GM21447 (cell line): Measurements from ENCODE around the gene NAPB.
"Not testable (repeated sequence)": the region's sequence is repeated elsewhere in the genome, so short reads cannot be mapped to it uniquely, and the experiment has no call there.

Source experiments
- ATAC-seq: cut with Tn5 transposase; IDR thresholded peaks from one replicate; pipeline ENCODE4 v1.9.1; 2021; ENCODE audit not compliant: unreplicated experiment

Gene NAPB

DNA sequence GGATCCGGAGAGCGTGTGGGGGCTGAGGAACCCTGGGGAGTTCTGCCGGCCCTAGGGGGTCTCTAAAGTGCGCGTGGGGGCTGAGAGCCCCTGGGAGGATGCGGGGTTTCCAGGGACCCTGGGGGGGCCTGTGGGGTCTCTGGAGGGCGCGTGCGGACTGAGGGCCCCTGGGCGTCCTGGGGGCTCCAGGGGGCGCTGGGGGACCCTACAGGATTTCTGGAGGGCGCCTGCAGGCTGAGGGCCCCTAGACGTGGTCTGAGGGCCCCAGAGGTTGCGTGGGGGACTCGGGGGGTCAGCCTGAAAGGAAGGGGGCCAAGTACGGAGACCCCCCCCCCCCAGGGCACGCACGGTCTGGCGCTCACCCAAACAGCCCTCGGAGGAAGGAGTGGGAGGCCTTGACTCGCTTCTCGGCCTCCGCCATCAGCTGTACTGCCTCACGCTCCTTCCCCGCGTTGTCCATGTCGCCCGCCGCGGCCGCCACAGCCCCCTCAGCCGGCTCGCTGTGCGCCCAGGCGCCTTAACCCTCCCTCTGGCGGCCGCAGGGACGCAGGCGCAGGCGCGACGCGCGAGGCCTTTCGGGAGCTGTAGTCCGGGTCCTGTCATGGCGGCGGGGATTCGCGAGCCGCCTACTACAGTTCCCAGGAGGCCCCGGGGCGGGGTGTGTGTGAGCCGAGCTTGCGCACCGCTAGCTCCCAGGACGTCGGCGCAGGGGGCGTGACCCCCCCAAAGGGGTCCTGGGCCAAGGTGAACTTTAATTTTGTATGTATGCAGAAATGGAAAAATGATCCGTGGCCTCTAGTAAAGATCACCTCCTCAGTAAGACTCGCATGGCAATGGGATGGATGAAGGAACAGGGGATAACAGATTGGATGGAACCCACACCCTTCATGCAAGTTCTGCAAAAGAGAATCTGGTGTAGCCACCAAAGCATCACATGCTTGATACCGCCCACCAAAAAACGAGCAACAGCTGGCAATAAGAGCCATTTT, at the start of gene NAPB:
Gene NAPB (minus strand): TSS at position 546 of the 989 bp plus-strand sequence. CDS start 86 bp downstream, at position 460.
- peak; percentile 94 for ATAC-seq

- not testable (repeated sequence) for ATAC-seq
Observed at GRCh38 chr20:23466961-23467360, 45.7 kb upstream of the NAPB start.

GRCh38 chr20:23461180-23461579, 39.9 kb upstream of the NAPB start:
- no peak for ATAC-seq

DNA sequence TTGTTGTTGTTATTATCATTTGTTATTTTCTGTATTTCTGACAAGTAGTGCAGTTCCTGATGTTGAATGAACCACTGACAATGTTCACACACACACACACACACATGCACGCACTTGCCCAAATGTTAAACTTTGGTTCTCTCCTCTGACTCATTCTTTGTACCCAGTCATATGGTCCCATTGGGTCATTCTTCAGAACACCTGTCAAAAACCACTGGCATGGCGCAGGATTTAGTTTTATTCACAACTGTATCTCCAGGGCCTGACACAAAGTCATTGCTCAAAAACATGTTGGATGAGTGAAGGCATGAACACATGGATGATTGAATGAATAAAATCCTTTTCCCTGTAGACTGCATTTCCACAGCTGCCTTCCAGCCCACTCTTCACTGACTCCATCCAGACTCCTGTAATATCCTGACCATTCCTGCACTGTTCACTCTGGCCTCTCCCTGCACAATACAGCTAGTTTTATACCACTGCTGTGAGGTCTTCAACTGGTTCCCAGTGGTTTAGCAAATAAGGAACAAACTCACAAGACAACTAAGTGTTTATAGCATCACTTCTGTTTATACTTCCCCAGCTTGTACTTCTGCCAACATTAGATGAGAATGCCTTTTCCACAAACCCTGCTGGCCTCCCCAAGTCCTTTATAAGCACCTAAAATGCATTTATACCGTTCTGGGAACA, 38.3 kb upstream of the NAPB start:
- ATAC-seq = no peak

DNA sequence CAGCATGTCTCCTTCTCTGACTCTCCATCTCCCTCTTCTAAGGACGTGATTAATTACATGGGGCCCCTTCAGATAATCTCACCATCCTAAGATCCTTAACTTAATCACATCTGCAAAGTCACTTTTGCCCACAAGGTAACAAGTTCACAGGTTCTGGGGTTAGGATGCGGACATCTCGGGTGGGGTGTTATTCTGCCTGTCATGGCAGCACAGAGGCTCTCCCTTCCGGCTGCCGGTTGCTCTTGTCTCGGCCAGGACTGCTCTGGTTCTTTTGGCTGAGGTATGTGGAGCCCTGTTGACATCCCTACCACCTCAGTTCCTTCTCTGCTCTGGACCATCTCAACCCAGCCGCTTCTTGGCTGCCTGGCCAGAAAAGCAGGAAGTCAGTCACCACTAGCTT, 35.6 kb upstream of the NAPB start:
- ATAC-seq = no peak

DNA sequence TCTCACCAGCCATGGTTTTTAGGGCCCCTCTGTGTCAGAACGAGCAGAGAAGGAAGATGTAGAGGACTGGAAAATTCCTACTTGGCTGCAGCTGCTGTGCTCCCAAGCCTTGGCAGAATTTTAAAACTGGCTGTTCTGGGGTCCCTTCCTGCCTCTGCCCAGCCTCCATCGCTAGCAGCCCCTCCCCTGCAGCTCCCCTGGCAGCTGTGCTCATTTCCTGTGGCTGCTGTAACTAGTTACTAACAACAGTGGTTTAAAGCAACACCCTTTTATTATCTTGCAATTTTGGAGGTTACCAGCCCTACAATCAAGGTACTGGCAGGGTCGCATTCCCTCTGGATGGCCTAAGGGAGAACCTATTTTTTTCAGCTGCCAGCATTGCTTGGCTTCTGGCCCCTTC, 35.1 kb upstream of the NAPB start:
- no peak for ATAC-seq

DNA sequence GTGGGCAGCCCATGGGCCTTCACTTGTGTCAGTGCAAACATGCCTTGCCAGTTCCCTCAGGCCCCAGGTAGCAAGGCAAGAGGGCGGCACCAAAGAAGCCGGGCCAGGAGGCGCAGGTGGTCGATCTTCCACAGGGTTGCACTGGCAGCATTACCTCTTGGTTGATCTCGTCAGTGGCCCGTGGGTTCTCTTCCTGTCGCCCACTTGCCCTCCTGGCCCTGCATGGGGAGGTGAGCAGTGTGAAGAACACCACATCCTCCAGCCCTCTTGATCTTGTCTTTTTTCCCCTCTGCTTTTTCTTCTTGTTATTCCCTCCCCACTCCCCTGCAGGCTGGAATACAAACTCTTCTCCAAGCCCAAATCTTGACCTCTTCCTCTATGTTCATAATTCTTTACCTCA, 34.4 kb upstream of the NAPB start:
- no peak for ATAC-seq

DNA sequence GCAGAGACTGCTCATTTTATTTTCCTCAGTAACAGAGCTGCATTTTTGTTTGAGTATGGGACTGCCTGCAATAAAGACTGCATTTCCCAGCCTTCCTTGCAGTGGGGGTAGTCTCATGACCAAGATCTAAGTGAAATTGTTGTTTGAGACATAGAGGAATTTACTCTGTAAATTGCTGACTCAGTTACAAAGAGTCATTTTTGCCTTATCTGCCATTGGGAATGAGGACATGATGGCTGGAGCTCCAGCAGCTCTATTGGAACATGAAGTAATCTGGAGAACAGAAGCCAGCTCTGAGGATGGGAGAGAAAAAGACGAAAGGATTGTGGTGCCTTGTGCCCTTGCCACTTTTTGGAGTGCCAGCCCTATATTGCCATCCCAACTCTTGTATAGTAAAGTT, 33.5 kb upstream of the NAPB start:
- ATAC-seq = no peak

DNA sequence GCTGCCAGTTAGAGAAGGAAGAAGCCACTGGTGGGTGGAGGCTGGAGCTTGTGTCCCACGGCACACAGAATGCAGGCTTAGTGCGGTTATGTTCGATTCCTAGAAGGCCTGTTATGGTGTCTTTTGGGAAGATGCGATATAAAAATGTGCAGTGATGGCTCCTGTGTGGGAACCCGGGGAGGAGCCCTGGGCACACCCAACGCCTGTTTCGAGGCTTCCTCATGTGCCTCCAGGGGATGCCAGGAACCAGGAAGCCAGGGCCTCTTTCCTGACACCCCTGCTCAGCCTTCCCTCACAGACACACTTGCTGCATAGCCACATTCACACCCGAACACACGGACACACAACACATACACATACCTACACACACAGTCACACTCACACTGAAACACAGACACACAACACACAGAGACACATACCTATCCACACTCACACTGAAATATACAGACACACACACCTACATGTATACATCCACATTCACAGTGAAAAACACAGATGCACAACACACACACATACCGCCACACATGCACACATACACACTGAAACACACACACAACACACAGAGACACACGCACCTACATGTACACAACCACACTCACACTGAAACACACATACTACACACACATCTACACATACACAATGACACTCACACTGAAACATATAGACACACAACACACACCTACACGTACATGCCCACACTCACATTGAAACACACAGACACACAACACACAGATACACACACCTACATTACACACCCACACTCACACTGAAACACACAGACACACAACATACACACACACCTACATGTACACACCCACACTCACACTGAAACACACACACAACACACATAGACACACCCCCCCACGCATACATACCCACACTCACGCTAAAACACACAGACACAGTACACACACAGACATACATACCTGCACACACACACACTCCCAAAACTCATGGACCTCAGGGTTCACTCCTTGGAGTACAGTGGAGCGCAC, 32.6 kb upstream of the NAPB start:
- ATAC-seq = no peak

GRCh38 chr20:23452776-23453175, 31.5 kb upstream of the NAPB start, which contains the start of gene CST11:
Gene CST11, minus strand, starts transcription at chr20:23452876. Its CDS starts 65 bp downstream, at chr20:23452811.
- ATAC-seq = no peak

GRCh38 chr20:23451956-23452487, 30.7 kb upstream of the NAPB start:
- ATAC-seq = no peak

DNA sequence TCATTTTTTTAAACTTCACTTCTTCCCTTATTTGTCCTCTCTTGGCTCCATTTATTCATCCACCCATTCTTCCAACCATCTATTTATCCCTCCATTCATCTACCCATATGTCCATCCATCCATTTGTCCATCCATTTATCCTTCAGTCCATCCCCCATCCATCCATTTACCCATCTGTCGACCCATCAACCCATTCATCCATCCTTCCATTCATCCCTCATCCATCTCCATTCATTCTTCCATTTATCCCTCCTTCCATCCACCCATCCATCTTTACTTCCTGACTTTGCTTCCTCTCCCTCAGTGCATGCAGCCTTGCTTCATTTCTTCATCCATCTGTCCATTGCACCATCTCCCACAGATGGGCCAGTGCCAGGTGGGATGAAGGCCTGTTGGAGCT, 29.6 kb upstream of the NAPB start:
- ATAC-seq = no peak

DNA sequence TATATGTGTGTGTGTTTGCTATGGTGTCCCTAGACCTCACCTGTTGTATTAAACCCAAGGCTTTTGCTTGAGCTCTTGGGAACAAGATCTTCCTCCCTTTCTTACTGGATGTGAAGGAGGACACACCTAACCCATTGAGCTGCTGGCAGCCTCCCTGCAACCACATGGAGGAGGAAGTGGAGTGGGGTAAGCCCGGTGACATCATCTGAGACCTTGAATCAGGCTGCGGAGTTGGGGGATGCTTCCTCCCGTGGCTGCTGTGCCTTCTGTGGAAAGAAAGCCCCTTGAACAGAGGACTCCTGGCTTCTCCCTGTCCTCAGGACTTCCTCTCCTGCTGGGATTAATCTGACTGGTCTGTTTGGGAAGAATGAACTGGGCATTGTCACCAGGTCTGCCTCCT, 28.1 kb upstream of the NAPB start:
- ATAC-seq = no peak

DNA sequence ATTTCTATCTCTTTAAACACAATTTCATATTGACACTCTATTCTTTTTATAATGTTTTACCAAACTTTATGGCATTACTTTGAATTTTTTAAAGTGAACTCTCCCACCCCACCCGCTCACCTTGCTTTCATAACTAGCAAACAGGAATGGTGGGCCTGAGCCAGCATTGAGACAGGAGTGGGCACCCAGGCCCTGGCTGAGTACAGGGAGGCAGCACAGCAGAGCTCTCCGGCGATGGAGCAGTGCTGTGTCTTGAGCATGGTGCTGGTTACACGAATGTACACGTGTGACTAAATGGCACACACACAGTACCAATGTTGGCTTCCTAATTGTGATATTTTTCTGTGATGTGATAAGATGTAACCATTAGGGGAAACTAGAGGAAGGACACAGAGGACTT, 26.9 kb upstream of the NAPB start:
- no peak for ATAC-seq

DNA sequence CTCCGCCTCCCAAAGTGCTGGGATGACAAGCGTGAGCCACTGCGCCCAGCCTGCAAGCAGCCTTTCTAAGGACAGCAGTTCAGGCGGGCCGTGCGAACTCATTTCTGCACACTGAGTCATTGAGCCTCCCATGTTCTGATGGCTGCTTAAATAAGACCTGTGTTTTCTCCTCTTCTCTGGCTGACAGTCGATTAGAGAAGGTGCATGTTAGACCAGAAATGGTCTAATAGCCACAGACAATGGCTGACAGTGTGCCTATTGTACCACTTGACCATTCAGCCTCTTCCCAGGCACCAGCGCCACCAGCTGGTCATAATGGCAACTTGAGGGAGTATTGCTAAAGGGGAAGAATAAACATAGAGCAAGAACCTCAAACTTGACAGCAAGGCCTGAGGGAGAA, 25.2 kb upstream of the NAPB start:
- ATAC-seq = peak; percentile 65

DNA sequence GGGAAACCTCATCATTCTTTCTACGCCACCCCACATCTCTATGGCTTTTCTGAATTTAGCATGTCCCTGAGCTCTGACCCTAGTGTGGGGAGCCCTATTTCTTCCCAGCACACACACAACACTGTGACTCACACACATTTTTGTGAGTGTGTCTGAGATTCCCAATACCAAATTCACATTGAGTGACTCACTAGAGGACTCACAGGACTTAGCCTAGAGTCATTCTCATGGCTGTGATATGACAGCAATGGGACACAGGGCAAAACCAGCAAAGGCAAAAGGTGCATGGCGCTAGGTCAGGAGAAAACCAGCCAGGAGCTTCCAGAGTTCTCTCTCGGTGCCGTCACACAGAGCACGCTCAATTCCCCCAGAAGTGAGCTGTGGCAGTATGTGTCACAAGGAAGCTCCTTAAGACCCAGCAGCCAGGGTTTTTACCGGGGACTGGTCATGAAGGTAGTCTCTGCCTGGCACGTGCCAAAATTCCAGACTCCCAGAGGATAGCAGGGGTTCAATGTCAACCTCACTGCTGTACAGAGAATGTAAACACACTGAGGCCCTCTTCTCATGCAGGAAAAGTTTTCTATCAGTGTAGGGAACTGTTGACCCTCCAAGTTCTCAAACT, 24.4 kb upstream of the NAPB start:
- ATAC-seq = no peak

GRCh38 chr20:23444859-23445258, 23.6 kb upstream of the NAPB start:
- ATAC-seq = no peak

DNA sequence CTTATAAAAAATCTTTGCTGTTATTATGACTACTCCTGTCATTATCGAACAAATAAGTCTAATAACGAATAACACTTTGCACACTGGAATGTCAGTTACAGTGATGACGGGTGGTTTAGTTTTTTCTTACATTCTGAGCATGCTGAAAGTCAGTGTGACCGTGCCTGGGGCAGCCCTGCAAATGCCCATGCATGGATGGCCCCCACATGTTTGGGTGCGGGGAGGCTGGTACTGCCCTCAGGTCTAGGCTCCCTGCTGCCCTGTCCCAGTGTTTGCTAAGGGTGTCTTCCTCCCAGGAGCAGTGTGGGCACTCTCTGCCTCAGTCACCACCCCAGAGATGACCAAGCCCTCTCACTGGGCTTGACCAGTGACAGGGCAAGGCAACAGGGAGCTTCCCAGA, 21.1 kb upstream of the NAPB start:
- no peak for ATAC-seq

- ATAC-seq = no peak
Observed at GRCh38 chr20:23441850-23442313, 20.6 kb upstream of the NAPB start.

GRCh38 chr20:23440004-23440403, 18.7 kb upstream of the NAPB start:
- no peak for ATAC-seq
